ENCODE data around the gene ACIN1.
A peak's percentile ranks its signal among the peaks of the same experiment; 100 is the strongest.

ACIN1 gene, protein sequence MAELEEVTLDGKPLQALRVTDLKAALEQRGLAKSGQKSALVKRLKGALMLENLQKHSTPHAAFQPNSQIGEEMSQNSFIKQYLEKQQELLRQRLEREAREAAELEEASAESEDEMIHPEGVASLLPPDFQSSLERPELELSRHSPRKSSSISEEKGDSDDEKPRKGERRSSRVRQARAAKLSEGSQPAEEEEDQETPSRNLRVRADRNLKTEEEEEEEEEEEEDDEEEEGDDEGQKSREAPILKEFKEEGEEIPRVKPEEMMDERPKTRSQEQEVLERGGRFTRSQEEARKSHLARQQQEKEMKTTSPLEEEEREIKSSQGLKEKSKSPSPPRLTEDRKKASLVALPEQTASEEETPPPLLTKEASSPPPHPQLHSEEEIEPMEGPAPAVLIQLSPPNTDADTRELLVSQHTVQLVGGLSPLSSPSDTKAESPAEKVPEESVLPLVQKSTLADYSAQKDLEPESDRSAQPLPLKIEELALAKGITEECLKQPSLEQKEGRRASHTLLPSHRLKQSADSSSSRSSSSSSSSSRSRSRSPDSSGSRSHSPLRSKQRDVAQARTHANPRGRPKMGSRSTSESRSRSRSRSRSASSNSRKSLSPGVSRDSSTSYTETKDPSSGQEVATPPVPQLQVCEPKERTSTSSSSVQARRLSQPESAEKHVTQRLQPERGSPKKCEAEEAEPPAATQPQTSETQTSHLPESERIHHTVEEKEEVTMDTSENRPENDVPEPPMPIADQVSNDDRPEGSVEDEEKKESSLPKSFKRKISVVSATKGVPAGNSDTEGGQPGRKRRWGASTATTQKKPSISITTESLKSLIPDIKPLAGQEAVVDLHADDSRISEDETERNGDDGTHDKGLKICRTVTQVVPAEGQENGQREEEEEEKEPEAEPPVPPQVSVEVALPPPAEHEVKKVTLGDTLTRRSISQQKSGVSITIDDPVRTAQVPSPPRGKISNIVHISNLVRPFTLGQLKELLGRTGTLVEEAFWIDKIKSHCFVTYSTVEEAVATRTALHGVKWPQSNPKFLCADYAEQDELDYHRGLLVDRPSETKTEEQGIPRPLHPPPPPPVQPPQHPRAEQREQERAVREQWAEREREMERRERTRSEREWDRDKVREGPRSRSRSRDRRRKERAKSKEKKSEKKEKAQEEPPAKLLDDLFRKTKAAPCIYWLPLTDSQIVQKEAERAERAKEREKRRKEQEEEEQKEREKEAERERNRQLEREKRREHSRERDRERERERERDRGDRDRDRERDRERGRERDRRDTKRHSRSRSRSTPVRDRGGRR

DNA sequence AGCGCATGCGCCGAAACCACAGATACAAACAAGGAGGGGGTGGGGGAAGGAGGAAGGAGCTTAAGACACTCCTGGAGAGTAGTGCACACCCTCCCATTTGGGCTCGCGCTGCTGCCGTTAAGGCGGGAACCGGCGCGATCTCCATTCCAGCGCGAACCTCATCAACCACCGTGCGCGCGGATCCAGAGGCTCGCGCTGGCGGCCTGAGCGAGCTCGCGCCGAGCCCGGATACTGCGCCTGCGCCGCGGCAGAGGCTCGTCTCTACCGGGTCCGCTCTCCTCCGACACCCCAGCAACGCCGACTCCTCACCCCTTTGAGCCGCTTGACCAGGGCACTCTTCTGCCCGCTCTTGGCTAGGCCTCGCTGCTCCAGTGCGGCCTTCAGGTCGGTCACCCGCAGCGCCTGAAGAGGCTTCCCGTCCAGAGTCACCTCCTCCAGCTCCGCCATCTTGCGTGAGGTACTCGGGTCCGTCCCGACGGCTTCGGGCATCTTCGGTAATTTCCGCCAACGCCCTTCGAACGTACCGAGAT, at the start of gene ACIN1:
Gene ACIN1 (minus strand): TSS at position 471 of the 530 bp plus-strand sequence. CDS start 24 bp downstream, at position 447.
- DNase-seq, result peak; percentile 83

GRCh38 chr14:23143911-23144310, 49.0 kb upstream of the ACIN1 start:
- DNase-seq, result no peak

GRCh38 chr14:23142826-23143225, 47.9 kb upstream of the ACIN1 start:
- DNase-seq, result no peak

GRCh38 chr14:23141706-23142444, 46.9 kb upstream of the ACIN1 start:
- no peak for DNase-seq

DNA sequence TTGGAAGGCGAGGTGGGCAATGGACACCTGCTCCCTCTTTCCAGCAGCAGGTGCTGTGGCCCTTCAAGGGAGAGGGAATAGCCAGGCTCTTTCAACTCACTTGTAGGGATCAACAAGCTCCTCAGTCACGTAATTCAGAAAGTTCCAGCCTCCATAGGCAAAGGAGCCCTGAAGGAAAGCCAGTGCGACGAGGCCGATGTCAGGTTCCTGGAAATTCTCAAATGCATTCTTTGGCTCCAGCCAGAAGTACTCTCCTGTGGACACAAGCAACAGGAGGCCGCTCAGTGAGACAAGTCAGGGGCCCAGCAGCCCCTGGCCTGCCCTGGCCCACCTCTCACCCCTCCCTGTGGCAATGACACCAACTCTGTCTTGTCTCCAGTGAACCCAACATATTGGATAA, 45.4 kb upstream of the ACIN1 start:
- no peak for DNase-seq

DNA sequence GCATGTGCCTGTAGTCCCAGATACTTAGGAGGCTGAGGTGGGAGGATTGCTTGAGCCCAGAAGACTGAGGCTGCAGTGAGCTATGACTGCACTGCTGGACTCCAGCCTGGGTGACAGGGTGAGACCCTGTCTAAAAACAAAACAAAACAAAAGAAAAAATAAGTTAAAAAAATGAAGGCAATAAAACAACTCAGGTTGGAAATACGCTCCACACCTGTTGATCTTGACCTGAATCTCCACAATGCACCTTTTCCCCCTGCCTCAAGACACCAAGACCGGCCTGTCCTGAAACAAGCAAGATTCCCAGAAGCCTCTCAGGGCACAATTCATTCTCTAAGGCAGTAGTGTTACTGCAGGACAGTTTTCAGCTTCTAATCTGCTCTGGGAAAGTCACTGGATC, 44.9 kb upstream of the ACIN1 start:
- DNase-seq, result no peak

GRCh38 chr14:23137813-23138535, 43.0 kb upstream of the ACIN1 start:
- DNase-seq, result no peak

GRCh38 chr14:23137192-23137812, 42.4 kb upstream of the ACIN1 start:
- no peak for DNase-seq

GRCh38 chr14:23136566-23137133, 41.7 kb upstream of the ACIN1 start:
- DNase-seq, result no peak

DNA sequence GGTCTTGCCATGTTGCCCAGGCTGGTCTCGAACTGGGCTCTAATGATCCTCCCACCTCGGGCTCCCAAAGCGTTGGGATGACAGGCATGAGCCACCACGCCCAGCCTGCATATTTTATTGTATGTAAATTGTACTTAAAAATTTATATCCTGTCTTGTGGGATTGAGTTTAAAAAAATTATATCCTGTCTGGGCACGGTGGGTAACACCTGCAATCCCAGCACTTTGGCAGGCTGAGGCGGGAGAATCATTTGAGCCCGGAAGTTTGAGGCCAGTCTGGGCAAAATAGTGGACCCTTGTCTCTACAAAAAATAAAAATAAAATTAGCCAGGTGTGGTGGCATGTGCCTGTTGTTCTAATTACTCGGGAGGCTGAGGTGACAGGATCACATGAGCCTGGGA, 38.0 kb upstream of the ACIN1 start:
- no peak for DNase-seq

DNA sequence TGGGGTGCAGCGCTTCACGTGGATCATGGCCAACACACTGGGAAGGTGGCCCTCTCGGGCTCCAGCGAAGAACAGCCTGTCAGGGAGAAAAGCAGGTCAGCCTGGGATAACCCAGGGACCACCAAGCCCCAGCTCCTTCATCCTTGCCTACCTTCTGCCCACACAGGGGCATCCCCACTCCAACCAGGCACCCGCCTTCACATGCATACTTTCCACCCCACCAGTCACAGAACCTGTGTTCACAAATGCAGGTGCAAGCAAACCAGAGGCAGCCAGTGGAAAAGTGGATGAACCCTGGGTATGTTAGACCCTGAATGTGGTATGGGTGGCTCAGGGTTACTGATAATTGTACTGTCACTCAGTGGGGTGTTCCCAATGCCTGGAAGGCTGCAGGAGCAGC, 36.5 kb upstream of the ACIN1 start:
- DNase-seq, result no peak

DNA sequence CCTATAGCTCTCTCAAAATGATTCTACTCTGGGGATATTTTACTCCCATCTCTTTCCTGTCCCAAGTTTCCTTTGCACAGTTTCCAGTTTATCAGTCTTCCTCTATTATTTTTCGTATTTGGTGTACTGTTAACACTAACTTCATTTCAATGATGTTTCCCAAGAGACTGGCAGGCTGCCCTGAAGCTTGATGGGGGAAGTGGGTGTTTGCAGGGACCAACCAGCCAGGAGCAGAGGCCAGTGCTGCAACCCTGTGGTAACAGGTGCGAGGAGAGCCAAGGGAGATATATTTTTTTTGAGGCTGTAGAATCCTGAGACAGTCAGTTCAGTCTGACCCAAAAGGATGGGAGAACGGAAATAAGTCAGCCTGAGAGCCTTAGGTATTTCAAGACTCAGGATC, 35.9 kb upstream of the ACIN1 start:
- no peak for DNase-seq

DNA sequence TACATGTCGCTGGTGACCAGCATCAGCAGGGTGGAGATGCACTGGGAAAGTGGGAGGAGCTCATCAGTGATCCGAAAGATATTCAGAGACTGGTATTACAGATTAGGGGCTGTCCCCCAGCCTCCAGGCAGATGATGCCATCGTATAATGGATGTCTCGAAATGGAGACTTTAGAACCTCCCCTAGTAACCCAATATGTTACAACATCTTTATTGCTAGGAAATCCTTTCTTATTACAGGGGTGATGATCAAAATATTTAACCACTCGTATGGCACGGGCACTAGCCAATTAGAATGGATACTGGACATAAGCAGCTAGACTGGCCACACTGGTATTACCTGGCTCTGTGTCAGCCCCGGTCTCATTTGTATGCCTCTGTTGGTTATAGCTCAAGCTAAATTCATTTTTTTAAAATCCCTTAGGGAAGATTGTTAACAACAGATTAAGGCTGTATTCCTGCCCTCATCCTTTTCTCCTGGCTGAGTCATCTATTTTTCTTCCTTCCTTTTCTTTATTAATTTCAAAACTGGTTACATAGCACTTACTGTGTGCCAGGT, 34.9 kb upstream of the ACIN1 start:
- DNase-seq, result no peak

DNA sequence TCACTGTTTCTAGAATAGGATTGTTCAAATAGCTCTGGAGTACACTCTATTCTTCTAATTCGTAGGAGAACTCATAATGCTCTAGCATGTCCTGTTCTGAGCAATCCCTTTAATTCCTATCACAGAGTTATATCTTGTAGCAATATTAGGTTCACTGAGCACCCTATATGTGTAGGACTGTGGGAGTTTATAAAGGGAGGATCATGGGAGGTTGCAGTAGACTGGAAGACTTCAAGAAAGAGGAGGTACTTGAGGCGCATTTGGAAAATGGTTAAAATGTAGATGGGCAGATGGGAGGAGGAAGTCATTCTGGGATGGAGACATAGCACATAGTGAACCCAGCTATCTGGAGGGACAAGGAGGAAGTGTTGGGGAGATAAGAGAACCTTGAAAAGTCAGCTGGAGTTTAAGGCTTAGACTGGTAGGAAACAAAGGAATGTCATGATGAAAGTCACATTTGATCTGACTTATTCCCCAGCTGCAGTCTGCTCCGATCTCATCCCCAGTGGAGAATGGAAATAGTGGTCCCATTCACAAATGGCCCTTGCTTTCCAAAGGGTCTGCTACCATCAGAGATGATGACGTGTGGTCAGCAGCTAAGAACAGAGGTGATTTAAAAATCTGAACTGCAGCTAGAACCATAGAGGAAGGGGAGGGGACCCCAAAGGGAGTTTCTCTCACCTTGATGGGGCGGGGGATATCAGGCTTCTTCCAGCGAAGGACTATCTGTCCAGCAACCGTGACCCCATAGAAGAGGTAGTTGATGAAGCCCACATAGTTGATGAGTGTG, 34.2 kb upstream of the ACIN1 start:
- DNase-seq, result no peak

GRCh38 chr14:23127861-23128260, 32.9 kb upstream of the ACIN1 start:
- no peak for DNase-seq

DNA sequence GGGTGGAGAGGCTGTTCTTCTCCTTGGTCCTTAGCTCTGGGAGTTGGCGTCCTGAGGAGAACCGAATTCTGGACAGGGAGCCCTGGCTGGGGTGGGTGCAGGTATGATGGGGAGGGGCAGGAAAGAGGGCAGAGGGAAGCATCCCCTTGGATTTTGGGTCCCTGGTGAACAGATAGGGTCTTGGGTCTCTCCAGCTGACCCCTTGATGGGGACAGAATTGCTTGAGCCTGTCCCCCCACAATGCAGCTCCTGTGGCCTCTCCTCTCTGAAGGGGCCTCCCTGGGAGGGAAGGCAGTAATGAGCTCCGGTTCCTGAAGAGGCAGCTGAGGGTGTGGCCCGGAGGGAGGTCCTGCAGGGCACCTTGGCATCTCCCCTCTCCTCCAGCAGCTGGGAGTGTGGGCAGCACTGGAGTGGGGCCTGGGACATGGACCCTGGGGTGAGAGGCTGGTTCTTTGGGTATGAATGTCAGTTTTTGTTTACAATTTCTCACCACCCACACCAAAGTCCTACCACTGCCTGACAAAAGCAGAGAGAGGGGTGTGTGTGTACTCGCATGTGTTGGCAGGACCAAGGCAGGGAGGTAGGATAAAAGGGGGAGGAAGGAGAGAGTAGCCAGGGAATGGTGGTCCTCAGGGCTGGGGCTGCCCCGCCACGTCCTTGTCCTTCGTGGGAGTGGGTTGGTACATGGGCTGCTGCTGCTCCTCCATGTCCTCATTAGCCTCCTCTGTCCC, 31.8 kb upstream of the ACIN1 start:
- no peak for DNase-seq

- DNase-seq, result no peak
These were observed 31.1 kb upstream of the ACIN1 start for GRCh38 chr14:23125933-23126524.

- DNase-seq, result no peak
These were observed 30.1 kb upstream of the ACIN1 start for GRCh38 chr14:23125011-23125410.
